GM21423 (cell line): ENCODE measurements around the gene CYP2W1.
"Not testable (repeated sequence)": the region's sequence is repeated elsewhere in the genome, so short reads cannot be mapped to it uniquely, and the experiment has no call there.

ENCODE experiments used
- ATAC-seq: cut with Tn5 transposase; IDR thresholded peaks from one replicate; pipeline ENCODE4 v1.9.1; 2021; ENCODE audit warnings: mild to moderate bottlenecking, moderate library complexity; ENCODE audit not compliant: unreplicated experiment

The CYP2W1 gene

DNA sequence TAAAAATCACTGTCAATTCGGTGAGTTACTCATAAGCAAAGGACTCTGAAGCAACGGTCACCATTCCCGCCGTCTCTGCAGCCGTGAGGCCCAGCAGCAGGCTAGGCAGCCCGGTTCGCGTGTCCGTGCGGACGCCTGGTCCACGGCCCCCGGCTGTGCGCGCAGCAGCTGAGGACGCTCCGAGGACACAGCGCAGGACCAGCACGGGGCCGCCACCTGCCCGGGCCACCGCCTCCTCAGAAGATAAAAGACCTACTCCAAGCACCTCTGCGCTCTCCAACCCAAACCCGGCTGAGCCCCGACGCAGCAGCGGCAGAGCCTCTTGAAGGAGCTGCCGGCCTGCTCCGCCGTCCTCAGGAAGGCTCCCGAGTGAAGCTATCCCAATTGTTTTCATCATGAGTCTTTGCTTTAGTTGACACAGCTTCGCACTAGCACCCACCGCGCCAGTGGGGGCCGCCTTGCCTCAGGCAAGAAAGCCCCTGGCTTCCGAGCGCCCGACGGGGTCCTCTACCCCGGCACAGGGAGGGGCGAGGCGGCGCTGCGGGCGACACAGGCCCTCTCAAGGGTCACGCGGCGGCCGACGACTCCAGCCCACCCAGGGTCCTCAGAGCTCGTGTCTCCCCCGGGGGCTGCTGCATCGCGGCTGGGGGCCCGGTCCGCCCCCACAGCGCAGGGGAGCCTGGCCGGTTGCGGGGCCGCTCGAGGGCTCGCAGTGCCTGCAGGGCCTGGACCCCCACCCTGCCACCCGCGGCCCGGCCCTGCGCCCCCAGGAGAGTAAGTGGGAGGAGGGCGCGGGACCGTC is 44.5 kb downstream of the CYP2W1 start:
- peak; percentile 2 for ATAC-seq

DNA sequence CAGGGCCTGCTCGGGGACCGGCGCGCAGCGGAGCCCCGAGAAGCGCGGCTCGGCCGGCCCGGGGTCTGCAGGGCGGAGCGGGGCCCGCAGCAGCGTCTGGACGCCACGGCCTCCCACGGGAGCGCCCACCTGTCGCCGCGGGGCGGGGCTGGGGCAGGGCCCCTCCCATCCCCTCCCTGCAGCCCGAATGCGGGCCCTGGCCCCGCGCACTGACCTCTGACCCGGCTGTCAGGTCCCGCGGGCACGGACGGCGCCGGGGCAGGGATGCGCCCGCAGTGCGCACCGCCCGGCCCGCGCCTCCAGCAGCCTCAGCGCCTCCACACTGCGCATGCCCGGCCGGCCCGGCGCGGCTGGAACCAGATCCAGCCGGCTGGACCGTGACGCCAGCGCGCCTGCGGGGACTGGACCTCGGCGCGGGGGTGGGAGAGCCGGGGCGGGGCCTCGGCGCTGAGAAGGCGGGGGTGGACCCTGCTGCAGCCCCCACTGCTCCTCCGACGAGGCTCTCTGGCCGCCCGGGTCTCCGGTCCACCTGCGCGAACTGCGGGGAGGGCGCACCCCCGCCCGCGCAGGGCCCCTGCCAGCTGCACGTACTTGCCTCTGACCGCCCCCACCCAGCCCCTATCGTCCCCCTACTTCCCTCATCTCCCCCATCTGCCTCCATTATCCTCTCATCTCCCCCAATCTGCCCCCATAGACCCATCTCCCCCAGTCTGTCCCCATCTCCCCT is 45.2 kb downstream of the CYP2W1 start:
- peak; percentile 42 for ATAC-seq

DNA sequence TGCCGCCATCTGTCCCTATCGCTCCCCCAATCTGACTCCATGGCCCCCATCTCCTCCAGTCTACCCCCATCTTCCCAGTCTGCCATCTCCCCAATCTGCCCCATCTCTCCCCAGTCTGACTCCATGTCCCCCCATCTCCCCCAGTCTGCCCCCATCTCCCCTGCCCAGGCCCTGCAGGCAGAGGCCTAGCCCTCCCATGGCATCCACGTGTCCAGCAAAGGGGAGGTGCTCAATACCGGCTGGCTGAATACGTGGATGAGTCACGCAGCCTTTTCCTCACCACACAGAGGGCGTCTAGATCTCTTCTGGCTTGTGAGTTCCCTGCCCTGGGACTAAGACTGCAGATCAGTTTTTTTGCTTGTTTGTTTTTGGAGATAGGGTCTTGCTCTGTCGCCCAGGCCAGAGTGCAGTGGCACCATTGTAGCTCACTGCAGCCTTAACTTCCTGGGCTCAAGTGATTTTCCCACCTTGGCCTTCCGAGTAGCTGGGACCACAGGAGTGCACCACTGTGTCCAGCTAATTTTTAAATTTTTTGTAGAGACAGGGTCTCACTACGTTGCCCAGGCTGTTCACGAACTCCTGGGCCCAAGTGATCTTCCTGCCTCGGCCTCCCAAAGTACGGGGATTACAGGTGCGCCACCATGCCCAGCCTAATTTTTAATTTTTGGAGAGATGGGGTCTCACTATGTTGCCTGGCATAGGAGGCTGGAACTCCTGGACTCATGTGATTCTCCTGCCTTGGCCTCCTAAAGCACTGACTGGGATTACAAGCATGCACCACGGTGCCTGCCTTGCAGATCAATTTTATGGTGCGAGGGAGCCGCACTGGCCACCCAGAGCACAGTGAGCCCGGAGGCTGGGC is 46.0 kb downstream of the CYP2W1 start:
- ATAC-seq = peak; percentile 19

DNA sequence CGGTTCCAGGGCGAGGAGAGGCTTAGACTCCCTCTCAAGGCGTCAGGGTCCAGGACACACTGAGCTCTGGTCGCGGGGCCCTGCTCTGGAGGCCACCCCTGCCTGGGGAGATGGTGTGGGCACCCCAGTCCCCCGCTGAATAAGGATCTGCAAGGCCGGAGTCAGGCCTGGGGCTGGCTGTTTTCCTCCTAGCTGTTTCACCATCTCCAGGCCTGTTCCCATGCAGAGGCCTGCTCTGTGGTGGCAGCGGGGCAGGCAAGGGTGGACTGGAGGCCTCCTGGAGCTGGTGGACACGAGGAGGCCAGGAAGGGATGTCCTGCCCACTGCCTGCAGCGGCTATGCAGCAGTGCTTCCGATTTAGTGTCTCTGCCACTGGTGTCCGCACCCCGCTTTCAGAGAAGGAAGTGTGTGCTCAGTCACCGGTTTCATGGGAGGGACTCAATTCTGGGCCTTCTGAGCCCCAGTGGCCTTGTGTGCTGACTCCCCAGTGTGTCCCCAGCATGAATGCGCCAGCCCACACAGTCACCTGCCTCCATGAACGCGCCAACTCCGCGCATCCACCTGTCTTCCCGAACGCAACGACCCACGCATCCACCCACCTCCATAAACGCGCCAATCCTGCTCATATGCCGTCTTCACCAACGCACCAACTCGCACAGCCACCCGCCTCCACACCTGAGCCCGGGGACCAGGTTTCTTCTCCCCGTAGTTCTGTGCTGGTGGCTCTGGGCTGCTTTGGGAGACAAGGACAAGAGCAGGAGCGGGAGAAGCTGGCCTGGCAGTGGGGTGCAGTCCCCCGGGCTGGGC is 46.9 kb downstream of the CYP2W1 start:
- no peak for ATAC-seq

DNA sequence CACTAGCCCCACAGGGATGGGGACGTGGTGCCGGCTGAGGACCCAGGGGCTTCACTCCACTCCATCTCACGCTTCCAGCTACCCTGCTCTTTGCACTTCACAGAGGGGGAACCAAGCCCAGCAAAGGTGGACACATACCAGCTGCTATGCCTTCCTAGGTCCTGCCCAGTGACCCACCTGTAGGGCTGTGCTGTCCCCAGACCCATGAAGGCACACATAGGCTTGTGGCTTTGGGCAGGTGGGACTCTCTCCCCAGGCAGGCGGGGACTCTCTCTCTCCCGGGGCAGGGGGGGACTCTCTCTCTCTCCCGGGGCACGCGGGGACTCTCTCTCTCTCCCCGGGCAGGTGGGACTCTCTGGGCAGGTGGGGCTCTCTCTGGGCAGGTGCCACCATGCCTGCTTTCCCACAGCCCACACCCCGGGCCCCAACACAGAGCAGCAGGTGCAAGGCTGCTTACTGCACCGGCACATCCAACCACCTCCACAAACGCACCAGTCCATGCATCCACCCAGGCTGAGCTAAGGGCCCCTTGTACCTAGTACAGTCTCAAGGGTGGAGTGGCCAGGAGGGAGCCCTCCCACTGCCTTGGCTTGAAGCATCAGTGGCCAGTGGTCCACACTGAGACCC is 47.6 kb downstream of the CYP2W1 start:
- ATAC-seq = no peak

DNA sequence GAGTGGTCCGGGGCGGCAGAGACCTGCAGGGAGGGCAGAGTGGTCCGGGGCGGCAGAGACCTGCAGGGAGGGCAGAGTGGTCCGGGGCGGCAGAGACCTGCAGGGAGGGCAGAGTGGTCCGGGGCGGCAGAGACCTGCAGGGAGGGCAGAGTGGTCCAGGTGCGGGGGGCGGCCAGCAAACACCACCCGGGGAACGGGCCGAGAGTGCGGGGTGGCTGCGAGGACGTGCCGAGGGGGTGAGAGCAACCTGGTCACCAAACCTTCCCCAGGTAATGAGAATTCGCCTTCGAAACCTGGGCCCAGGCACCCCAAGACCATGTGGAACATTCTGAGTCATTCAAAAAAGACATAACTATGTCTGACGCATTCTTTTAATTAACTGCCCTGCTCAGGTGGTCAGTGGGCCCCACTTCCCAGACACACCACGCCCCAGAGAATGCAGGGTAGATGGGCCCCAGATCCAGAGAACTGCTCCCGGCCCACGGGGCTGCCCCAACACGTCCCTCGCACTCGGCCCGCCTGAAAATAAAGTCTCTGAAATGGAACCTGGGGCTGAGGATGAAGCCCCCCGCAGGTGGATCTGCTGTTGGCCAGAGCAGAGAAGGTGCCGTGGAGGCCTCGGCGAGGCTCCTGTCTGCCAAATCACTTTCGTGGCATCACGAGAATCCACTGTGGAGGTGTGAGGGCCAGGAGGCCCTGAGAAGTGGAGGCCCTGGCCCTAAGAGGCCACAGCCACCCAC is 48.9 kb downstream of the CYP2W1 start:
- ATAC-seq = no peak

DNA sequence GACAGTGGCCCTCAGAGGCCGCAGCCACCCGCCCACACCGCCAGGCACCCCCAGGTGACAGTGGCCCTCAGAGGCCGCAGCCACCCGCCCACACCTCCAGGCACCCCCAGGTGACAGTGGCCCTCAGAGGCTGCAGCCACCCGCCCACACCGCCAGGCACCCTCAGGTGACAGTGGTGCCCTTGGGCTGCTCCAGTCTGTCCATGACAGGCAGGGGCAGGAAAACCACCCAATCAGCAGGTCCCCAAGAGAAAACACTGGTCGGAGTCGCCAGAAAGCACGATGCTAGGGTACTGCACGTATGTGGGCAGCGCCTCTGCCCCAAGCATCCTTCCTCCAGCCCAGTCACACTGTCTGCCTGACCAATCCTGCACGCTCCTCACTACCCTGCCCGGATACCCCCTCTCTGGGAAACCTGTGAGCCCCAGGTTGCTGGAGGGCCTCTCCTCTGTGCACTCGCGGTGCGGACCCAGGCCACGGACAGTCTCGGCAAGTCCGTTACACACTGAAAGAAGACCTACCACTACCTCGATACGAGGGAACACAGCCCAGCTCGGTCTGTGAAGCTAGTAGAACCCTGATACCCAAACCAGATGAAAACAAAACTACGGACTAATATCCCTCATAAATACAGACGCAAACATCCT is 49.7 kb downstream of the CYP2W1 start:
- no peak for ATAC-seq

DNA sequence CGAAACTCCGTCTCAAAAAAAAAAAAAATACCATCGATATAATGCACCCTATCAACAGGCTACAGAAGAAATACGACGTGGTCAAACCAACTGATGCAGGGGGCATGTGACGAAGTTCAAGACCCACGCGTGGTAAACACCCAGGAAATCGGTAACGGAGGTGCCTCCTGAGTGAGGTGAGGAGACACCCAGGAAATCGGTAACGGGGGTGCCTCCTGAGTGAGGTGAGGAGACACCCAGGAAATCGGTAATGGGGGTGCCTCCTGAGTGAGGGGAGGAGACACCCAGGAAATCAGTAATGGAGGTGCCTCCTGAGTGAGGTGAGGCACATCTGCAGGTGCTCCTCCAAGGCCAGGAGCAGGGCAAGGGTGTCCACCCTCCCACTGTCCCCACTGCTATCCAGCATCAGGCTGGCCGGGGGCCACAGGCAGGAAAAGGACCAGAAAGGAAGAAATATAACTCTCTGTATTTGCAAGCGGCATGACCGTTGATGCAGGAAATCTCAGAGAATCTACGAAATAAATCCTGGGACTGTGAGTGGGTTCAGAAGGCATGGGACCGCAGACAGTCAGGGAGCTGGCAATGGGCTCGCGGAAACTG is 50.7 kb downstream of the CYP2W1 start:
- ATAC-seq = no peak

DNA sequence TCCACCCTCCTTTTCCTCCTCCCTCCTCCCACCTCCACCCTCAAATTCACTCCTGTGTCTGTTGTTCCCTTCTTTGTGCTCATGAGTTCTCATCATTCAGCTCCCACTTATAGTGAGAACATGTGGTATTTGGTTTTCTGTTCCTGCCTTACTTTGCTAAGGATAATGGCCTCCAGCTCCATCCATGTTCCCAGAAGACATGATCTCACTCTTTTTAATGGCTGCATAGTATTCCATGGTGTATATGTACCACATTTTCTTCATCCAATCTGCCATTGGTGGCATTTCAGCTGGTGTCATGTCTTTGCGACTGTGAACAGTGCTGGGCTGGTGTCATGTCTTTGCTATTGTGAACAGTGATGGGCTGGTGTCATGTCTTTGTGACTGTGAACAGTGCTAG is 51.8 kb downstream of the CYP2W1 start:
- ATAC-seq = not testable (repeated sequence)

DNA sequence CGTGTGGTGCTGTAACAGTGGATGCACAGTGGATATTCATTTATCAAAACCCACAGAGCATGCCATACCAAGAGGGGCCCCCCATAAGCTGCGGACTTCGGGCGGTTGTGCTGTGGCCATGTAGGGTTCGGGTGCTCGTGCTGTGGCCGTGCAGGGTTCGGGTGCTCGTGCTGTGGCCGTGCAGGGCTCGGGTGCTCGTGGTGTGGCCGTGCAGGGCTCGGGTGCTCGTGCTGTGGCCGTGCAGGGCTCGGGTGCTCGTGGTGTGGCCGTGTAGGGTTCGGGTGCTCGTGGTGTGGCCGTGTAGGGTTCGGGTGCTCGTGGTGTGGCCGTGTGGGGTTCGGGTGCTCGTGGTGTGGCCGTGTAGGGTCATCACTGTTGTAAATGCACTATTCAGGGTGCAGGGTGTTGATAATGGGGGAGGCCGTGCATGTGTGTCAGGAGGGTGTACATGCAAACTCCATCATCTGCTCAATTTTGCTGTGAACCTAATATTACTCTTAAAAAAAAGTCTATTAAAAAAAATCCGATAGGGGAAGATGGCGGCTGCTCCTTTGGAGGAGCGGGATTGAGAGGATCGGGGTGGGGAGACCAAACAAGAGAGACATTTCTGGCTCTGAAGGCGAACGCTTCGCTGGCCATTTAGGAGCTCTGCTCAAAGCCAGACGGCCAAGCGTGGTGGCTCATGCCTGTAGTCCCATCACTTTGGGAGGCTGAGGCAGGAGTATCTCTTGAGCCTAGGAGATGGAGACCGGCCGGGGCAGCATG is 53.4 kb downstream of the CYP2W1 start:
- ATAC-seq = not testable (repeated sequence)
